H1 (cell line): ENCODE measurements around the gene LCN6. TPM values are rescaled to one million over a fixed set of nuclear protein-coding genes. Genes with fewer than 3 reads are reported as not detected.

Experiments used
- CTCF ChIA-PET: fragments of 300-600 bp; sonication (Branson Sonifier 250); formaldehyde crosslinking; loops from one replicate; lab custom pipeline; 2021; ENCODE audit not compliant: partially characterized antibody; lab: Charles Lee
- POLR2A ChIA-PET: fragments of 300-600 bp; sonication (Branson Sonifier 250); formaldehyde crosslinking; loops from one replicate; lab custom pipeline; 2021; ENCODE audit warnings: inconsistent platforms; ENCODE audit not compliant: partially characterized antibody; lab: Charles Lee
- DNase-seq, 2 experiments: peaks; one replicate each; pipeline versions ENCODE4 v3.0.0 to v3.0.0-alpha.2; 2010 to 2022; ENCODE audit warnings: low spot score in 2 of 2, low read depth in 1 of 2, mixed read lengths in 1 of 2
- FAIRE-seq: peaks from 2 replicates; lab custom pipeline; 2011; peaks lifted over from hg19 to GRCh38; lab: Jason Lieb, UNC
- H2AFZ ChIP-seq: 2 replicates; pipeline ENCODE4 v1.8.1; 2012; ENCODE audit warnings: low read length, inconsistent platforms
- H2AK5ac ChIP-seq: 2 replicates; pipeline ENCODE4 v1.6.1; 2013; ENCODE audit warnings: low read depth, low read length
- H2BK120ac ChIP-seq: replicated peaks from 2 replicates; pipeline ENCODE3; 2013; ENCODE audit warnings: low read depth, low read length, inconsistent platforms
- H2BK12ac ChIP-seq: 2 replicates; pipeline ENCODE4 v1.6.1; 2013; ENCODE audit warnings: low read depth, low read length
- H2BK15ac ChIP-seq: 2 replicates; pipeline ENCODE4 v1.6.1; 2013; ENCODE audit warnings: low read length
- H2BK20ac ChIP-seq: 2 replicates; pipeline ENCODE4 v1.6.1; 2013; ENCODE audit warnings: low read length
- H2BK5ac ChIP-seq: 2 replicates; pipeline ENCODE4 v1.6.1; 2013; ENCODE audit warnings: low read depth, low read length
- H3K14ac ChIP-seq: 2 replicates; pipeline ENCODE4 v1.6.1; 2013; ENCODE audit warnings: inconsistent platforms; ENCODE audit not compliant: insufficient read length
- H3K18ac ChIP-seq: 2 replicates; pipeline ENCODE4 v1.6.1; 2013; ENCODE audit warnings: low read length; ENCODE audit errors: extremely low read depth
- H3K23ac ChIP-seq: 2 replicates; pipeline ENCODE4 v1.6.1; 2013; ENCODE audit warnings: inconsistent platforms; ENCODE audit not compliant: insufficient read length
- H3K23me2 ChIP-seq: 2 replicates; pipeline ENCODE4 v1.6.1; 2013; ENCODE audit warnings: low read depth, low read length
- H3K27ac ChIP-seq: 2 replicates; pipeline ENCODE4 v1.6.1; 2011; ENCODE audit warnings: low read depth, low read length, inconsistent platforms
- H3K27me3 ChIP-seq, 4 experiments: replicated peaks in 1 of 4; 1 replicate in 1 of 4; 2 replicates in 3 of 4; pipeline versions ENCODE4 v1.6.1 to v1.8.1; 2011 to 2013; ENCODE audit warnings: low read length in 3 of 4, mild to moderate bottlenecking in 3 of 4, inconsistent platforms in 2 of 4, mixed read lengths in 2 of 4, moderate library complexity in 1 of 4; ENCODE audit not compliant: control insufficient read depth in 3 of 4, insufficient read depth in 3 of 4; ENCODE audit errors: extremely low read depth in 1 of 4
- H3K36me3 ChIP-seq, 4 experiments: 2 replicates each; pipeline versions ENCODE4 v1.6.1 to v1.8.1; 2011 to 2013; ENCODE audit warnings: mild to moderate bottlenecking in 4 of 4, low read length in 3 of 4, moderate library complexity in 2 of 4, control low read depth in 1 of 4, inconsistent platforms in 1 of 4; ENCODE audit not compliant: insufficient read depth in 4 of 4, control insufficient read depth in 2 of 4
- H3K4ac ChIP-seq: replicated peaks from 2 replicates; pipeline ENCODE3; 2013; ENCODE audit warnings: low read length, low read depth, mixed read lengths, inconsistent platforms; ENCODE audit not compliant: insufficient read length
- H3K4me1 ChIP-seq, 4 experiments: replicated peaks in 1 of 4; 1 replicate in 1 of 4; 2 replicates in 3 of 4; pipeline versions ENCODE4 v1.6.1 to v1.8.1; 2011 to 2013; ENCODE audit warnings: low read length in 3 of 4, inconsistent platforms in 2 of 4, mixed read lengths in 1 of 4; ENCODE audit not compliant: insufficient read depth in 4 of 4, control insufficient read depth in 3 of 4
- H3K4me2 ChIP-seq, 2 experiments: 2 replicates each; pipeline versions ENCODE4 v1.6.1 to v1.8.1; 2011 to 2013; ENCODE audit warnings: low read depth in 2 of 2, low read length in 2 of 2, control low read depth in 1 of 2, inconsistent platforms in 1 of 2, mild to moderate bottlenecking in 1 of 2; ENCODE audit not compliant: insufficient read depth in 1 of 2
- H3K4me3 ChIP-seq, 4 experiments: fragments of 200-600, 300-600 bp in 1 of 4; sonication (generic), shearing (Covaris generic), sonication (Bioruptor Twin) in 1 of 4; 2 replicates each; pipeline versions ENCODE4 v1.5.1 to v1.8.1; 2011 to 2016; ENCODE audit warnings: low read length in 4 of 4, low read depth in 3 of 4, control low read depth in 2 of 4, inconsistent platforms in 2 of 4, mild to moderate bottlenecking in 2 of 4, mixed read lengths in 1 of 4, moderate library complexity in 1 of 4; ENCODE audit not compliant: insufficient read depth in 2 of 4; ENCODE audit errors: extremely low read depth in 1 of 4
- H3K56ac ChIP-seq: replicated peaks from 2 replicates; pipeline ENCODE3; 2013; ENCODE audit warnings: low read depth, mild to moderate bottlenecking, mixed read lengths, low read length, inconsistent platforms; ENCODE audit not compliant: insufficient read length
- H3K79me1 ChIP-seq: 2 replicates; pipeline ENCODE4 v1.6.1; 2013; ENCODE audit warnings: low read depth, low read length, control low read depth
- H3K79me2 ChIP-seq, 2 experiments: 2 replicates each; pipeline versions ENCODE4 v1.6.1 to v1.8.1; 2012 to 2013; ENCODE audit warnings: low read length in 2 of 2, mild to moderate bottlenecking in 2 of 2, inconsistent platforms in 1 of 2; ENCODE audit not compliant: insufficient read depth in 2 of 2, control insufficient read depth in 1 of 2
- H3K9ac ChIP-seq, 4 experiments: replicated peaks in 1 of 4; 1 replicate in 1 of 4; 2 replicates in 3 of 4; pipeline versions ENCODE4 v1.6.1 to v1.8.1; 2011 to 2013; ENCODE audit warnings: low read depth in 3 of 4, low read length in 3 of 4, control low read depth in 2 of 4, mild to moderate bottlenecking in 2 of 4, moderate library complexity in 2 of 4, inconsistent platforms in 1 of 4; ENCODE audit errors: extremely low read depth in 1 of 4
- H3K9me3 ChIP-seq, 2 experiments: 2 replicates each; pipeline versions ENCODE4 v1.6.1 to v1.8.1; 2012 to 2013; ENCODE audit warnings: mild to moderate bottlenecking in 2 of 2, moderate library complexity in 2 of 2, control low read depth in 1 of 2, inconsistent platforms in 1 of 2, low read depth in 1 of 2, low read length in 1 of 2, mixed read lengths in 1 of 2; ENCODE audit not compliant: insufficient read depth in 2 of 2
- H4K20me1 ChIP-seq, 2 experiments: replicated peaks in 1 of 2; 2 replicates each; pipeline versions ENCODE3 to v1.8.1; 2011 to 2013; ENCODE audit warnings: inconsistent platforms in 2 of 2, low read length in 2 of 2, mild to moderate bottlenecking in 1 of 2; ENCODE audit not compliant: insufficient read depth in 2 of 2, control insufficient read depth in 1 of 2
- H4K5ac ChIP-seq: 2 replicates; pipeline ENCODE4 v1.6.1; 2013; ENCODE audit warnings: low read length, low read depth, mixed read lengths, inconsistent platforms; ENCODE audit not compliant: insufficient read length
- H4K8ac ChIP-seq: 2 replicates; pipeline ENCODE4 v1.8.0; 2013; ENCODE audit warnings: mild to moderate bottlenecking, moderate library complexity, low read length, inconsistent platforms; ENCODE audit not compliant: insufficient read depth; ENCODE audit errors: extremely low read depth
- H4K91ac ChIP-seq: replicated peaks from 2 replicates; pipeline ENCODE3; 2013; ENCODE audit warnings: low read length, mixed read lengths, inconsistent platforms; ENCODE audit not compliant: insufficient read length
- ATF3 ChIP-seq: IDR thresholded peaks from 2 replicates; pipeline ENCODE4 v1.6.1; 2011; ENCODE audit warnings: low read depth, mild to moderate bottlenecking, low read length; ENCODE audit not compliant: insufficient read depth
- EGR1 ChIP-seq: IDR thresholded peaks from 2 replicates; pipeline ENCODE4 v1.6.1; 2011; ENCODE audit warnings: low read depth, low read length, borderline replicate concordance
- FOSL1 ChIP-seq: IDR thresholded peaks from 2 replicates; pipeline ENCODE4 v1.6.1; 2011; ENCODE audit warnings: mild to moderate bottlenecking, low read depth, low read length, moderate library complexity; ENCODE audit not compliant: insufficient read depth
- KDM4A ChIP-seq: IDR thresholded peaks from one replicate; pipeline ENCODE4 v1.7.1; 2012; ENCODE audit warnings: low read depth, mild to moderate bottlenecking, moderate library complexity, low read length, inconsistent platforms; ENCODE audit not compliant: severe bottlenecking
- MAFK ChIP-seq: IDR thresholded peaks from 2 replicates; pipeline ENCODE4 v1.6.1; 2012; ENCODE audit warnings: low read depth, mild to moderate bottlenecking, improper control_type of control experiment, low read length
- POLR2AphosphoS5 ChIP-seq: IDR thresholded peaks from 2 replicates; pipeline ENCODE4 v1.6.1; 2011; ENCODE audit warnings: low read depth, low read length
- RFX5 ChIP-seq: IDR thresholded peaks from 2 replicates; pipeline ENCODE4 v1.6.1; 2011; ENCODE audit warnings: low read depth, low read length, improper control_type of control experiment, borderline replicate concordance
- SP4 ChIP-seq: IDR thresholded peaks from 2 replicates; pipeline ENCODE4 v1.6.1; 2012; ENCODE audit warnings: low read length, inconsistent platforms
- SUZ12 ChIP-seq: fragments of 200-600 bp; sonication (generic); IDR thresholded peaks from 2 replicates; pipeline ENCODE4 v1.6.1; 2012; ENCODE audit warnings: mild to moderate bottlenecking, inconsistent platforms, low read length, moderate library complexity, mixed read lengths
- TCF12 ChIP-seq: IDR thresholded peaks from 2 replicates; pipeline ENCODE4 v1.6.1; 2011; ENCODE audit warnings: low read depth, mild to moderate bottlenecking, low read length
- WGBS, 2 experiments: shearing (Covaris generic) in 1 of 2; methylation state at CpG; one replicate each; pipeline versions ENCODE4 v1.1.6 to v1.1.7; 2013 to 2015; ENCODE audit warnings: low lambda C conversion rate in 2 of 2, mixed read lengths in 2 of 2, inconsistent platforms in 1 of 2, low coverage in 1 of 2, missing lambda C conversion rate in 1 of 2; ENCODE audit not compliant: insufficient replicate concordance in 2 of 2, insufficient coverage in 1 of 2, insufficient read length in 1 of 2; ENCODE audit errors: extremely low coverage in 1 of 2, missing lambda C conversion rate in 1 of 2; 5-methylcytosine and 5-hydroxymethylcytosine counted together
- polyA plus RNA-seq, 7 experiments: library from polyadenylated mRNA; depleted of rRNA in 3 of 7; stranded (reverse) in 5 of 7; unstranded in 2 of 7; fragments of >200 nt in 5 of 7; fragments of 200-250 nt in 2 of 7; gene quantifications; 1 replicate in 5 of 7; 2 replicates in 1 of 7; 4 replicates in 1 of 7; pipeline versions ENCODE4 v1.2.1 to v1.2.3, GENCODE V29; 2011 to 2013; ENCODE audit warnings: missing spikeins in 2 of 7, mixed read lengths in 2 of 7
- total RNA-seq: library from RNA; stranded (reverse); fragmentation: NEBNext Ultra II Directional; extraction: Animal tissue kit (Norgen Biotek cat#: 25700); gene quantifications from 2 replicates; pipeline ENCODE4 v1.2.1, GENCODE V29; 2021
- TF ChIP-seq, protein P1 (sequence below): IDR thresholded peaks from 2 replicates; pipeline ENCODE4 v1.6.1; 2012; ENCODE audit warnings: low read length, inconsistent platforms

The LCN6 gene
- total and polyA plus RNA-seq, 2 of the 8 experiments (the other 6 are each of a cell fraction or from before 2014, with no cell fraction given), result not detected

DNA sequence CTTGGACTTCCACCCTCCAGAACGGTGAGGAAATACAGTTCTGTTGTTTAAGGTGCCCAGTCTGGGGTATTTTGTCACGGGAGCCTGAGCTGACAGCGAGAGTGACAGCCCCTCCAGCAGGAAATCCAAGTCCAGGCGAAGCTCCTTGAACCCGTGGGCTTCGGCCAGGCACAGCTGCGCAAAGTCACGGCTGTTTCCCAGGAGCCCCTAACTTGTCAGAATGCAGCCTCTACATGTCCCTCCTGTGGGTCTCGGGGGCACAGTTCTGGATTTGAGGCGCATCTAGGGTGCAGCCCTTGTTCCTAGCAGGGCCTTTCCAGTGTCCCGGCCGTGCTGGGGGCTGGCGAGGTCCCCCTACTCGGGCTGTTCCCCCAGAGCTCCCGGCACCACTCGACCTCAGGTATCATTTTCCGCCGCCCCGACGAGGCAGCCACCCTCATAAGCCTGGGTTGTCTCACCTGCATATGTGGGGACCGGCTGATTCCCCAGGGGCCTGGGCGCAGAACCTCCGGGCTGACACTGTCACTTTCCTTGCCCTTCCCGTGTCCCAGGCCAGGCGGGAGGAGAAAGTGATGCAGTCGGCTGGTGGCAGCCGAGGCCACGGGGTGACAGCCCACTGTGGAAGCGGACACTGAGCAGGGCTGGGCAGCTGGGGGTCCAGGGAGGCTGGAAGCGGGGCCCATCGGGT, 5.2 kb upstream of the LCN6 start:
- no peak overlapping the region for H3K4me2 ChIP-seq
- no peaks in the 10 kb centered on the region for H3K23me2 ChIP-seq
- H3K14ac ChIP-seq, result no peak overlapping the region
- H4K20me1 ChIP-seq, result no peaks in the 10 kb centered on the region
- no peak overlapping the region for H2BK5ac ChIP-seq
- H3K9ac ChIP-seq, result no peak overlapping the region
- no peak overlapping the region for H2AK5ac ChIP-seq
- H3K56ac ChIP-seq, result no peak overlapping the region
- ChIA-PET POLR2A (interaction anchor here (1.1 to 2.6 kb wide), 2 partner anchors 26 to 86 kb away, joined by 3 to 13 read pairs; no protein-coding TSS in a partner anchor), CTCF (no interaction called here)
- H3K4me1 ChIP-seq, result no peaks in the 10 kb centered on the region; a peak in 1 of 7 replicates
- no peak overlapping the region for H2BK12ac ChIP-seq
- WGBS, 2 experiments, result 92% methylated on average over 31 of the region's 31 CpGs; no CpG with 5 or more reads in 1 of the 2 experiments
- no peak overlapping the region for H2AFZ ChIP-seq
- H3K27ac ChIP-seq, result no peak overlapping the region; the same call in 1 of the 2 replicates
- H3K27me3 ChIP-seq, result no peaks in the 10 kb centered on the region
- no peak for DNase-seq
- no peak overlapping the region for H2BK15ac ChIP-seq
- no peaks in the 10 kb centered on the region for H3K79me1 ChIP-seq
- H4K5ac ChIP-seq, result no peak overlapping the region
- no peak overlapping the region for H4K91ac ChIP-seq
- no peak overlapping the region for H3K18ac ChIP-seq
- no peak overlapping the region for H3K4me3 ChIP-seq
- no peak for FAIRE-seq
- no peaks in the 10 kb centered on the region for H3K79me2 ChIP-seq
- H3K9me3 ChIP-seq, result peaks cover 3 to 12% of the 10 kb centered on the region in 2 experiments; a peak in 1 of 4 replicates
- H3K23ac ChIP-seq, result no peak overlapping the region
- H3K36me3 ChIP-seq, result no peaks in the 10 kb centered on the region
- H2BK20ac ChIP-seq, result no peak overlapping the region
- no peak overlapping the region for H4K8ac ChIP-seq
- no peak overlapping the region for H3K4ac ChIP-seq
- H2BK120ac ChIP-seq, result no peak overlapping the region
- TF ChIP-seq SP4 (no peak), TCF12 (no peak), FOSL1 (no peak), POLR2AphosphoS5 (no peak), SUZ12 (no peak), ATF3 (no peak), MAFK (no peak), RFX5 (no peak), KDM4A (no peak), EGR1 (no peak)
- TF ChIP-seq, protein P1, sequence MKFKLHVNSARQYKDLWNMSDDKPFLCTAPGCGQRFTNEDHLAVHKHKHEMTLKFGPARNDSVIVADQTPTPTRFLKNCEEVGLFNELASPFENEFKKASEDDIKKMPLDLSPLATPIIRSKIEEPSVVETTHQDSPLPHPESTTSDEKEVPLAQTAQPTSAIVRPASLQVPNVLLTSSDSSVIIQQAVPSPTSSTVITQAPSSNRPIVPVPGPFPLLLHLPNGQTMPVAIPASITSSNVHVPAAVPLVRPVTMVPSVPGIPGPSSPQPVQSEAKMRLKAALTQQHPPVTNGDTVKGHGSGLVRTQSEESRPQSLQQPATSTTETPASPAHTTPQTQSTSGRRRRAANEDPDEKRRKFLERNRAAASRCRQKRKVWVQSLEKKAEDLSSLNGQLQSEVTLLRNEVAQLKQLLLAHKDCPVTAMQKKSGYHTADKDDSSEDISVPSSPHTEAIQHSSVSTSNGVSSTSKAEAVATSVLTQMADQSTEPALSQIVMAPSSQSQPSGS, result no peak
